ENCODE data around the gene ALB.

The ALB gene

DNA sequence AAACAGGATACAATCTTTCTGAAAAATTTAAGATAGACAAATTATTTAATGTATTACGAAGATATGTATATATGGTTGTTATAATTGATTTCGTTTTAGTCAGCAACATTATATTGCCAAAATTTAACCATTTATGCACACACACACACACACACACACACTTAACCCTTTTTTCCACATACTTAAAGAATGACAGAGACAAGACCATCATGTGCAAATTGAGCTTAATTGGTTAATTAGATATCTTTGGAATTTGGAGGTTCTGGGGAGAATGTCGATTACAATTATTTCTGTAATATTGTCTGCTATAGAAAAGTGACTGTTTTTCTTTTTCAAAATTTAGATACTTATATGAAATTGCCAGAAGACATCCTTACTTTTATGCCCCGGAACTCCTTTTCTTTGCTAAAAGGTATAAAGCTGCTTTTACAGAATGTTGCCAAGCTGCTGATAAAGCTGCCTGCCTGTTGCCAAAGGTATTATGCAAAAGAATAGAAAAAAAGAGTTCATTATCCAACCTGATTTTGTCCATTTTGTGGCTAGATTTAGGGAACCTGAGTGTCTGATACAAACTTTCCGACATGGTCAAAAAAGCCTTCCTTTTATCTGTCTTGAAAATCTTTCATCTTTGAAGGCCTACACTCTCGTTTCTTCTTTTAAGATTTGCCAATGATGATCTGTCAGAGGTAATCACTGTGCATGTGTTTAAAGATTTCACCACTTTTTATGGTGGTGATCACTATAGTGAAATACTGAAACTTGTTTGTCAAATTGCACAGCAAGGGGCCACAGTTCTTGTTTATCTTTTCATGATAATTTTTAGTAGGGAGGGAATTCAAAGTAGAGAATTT lies 5.2 kb downstream of the ALB start:
- TF ChIP-seq, protein P1, sequence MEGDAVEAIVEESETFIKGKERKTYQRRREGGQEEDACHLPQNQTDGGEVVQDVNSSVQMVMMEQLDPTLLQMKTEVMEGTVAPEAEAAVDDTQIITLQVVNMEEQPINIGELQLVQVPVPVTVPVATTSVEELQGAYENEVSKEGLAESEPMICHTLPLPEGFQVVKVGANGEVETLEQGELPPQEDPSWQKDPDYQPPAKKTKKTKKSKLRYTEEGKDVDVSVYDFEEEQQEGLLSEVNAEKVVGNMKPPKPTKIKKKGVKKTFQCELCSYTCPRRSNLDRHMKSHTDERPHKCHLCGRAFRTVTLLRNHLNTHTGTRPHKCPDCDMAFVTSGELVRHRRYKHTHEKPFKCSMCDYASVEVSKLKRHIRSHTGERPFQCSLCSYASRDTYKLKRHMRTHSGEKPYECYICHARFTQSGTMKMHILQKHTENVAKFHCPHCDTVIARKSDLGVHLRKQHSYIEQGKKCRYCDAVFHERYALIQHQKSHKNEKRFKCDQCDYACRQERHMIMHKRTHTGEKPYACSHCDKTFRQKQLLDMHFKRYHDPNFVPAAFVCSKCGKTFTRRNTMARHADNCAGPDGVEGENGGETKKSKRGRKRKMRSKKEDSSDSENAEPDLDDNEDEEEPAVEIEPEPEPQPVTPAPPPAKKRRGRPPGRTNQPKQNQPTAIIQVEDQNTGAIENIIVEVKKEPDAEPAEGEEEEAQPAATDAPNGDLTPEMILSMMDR (IDR thresholded peaks at IDR 0.05): no peak
- TF ChIP-seq ZFX (IDR thresholded peaks at IDR 0.05; ENCODE audit: borderline replicate concordance): no peak
- no peak overlapping the region for H3K27ac ChIP-seq

DNA sequence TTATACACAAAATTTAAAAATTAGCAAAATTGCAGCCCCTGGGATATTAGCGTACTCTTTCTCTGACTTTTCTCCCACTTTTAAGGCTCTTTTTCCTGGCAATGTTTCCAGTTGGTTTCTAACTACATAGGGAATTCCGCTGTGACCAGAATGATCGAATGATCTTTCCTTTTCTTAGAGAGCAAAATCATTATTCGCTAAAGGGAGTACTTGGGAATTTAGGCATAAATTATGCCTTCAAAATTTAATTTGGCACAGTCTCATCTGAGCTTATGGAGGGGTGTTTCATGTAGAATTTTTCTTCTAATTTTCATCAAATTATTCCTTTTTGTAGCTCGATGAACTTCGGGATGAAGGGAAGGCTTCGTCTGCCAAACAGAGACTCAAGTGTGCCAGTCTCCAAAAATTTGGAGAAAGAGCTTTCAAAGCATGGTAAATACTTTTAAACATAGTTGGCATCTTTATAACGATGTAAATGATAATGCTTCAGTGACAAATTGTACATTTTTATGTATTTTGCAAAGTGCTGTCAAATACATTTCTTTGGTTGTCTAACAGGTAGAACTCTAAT lies 6.0 kb downstream of the ALB start:
- TF ChIP-seq ZFX (IDR thresholded peaks at IDR 0.05; ENCODE audit: borderline replicate concordance): no peak
- no peak overlapping the region for H3K27ac ChIP-seq

DNA sequence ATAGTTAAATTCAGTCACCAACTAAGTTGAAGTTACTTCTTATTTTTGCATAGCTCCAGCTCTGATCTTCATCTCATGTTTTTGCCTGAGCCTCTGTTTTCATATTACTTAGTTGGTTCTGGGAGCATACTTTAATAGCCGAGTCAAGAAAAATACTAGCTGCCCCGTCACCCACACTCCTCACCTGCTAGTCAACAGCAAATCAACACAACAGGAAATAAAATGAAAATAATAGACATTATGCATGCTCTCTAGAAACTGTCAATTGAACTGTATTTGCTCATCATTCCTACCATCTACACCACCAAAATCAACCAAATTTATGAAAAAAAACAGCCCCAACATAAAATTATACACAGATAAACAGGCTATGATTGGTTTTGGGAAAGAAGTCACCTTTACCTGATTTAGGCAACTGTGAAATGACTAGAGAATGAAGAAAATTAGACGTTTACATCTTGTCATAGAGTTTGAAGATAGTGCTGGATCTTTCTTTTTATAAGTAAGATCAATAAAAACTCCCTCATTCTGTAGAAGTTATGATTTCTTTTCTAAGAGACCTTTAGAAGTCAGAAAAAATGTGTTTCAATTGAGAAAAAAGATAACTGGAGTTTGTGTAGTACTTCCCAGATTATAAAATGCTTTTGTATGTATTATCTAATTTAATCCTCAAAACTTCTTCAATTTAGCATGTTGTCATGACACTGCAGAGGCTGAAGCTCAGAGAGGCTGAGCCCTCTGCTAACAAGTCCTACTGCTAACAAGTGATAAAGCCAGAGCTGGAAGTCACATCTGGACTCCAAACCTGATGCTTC lies 7.0 kb downstream of the ALB start:
- H3K27ac ChIP-seq: no peak overlapping the region; the same call in 1 of the 2 replicates
- TF ChIP-seq, protein P1 (IDR thresholded peaks at IDR 0.05): no peak

DNA sequence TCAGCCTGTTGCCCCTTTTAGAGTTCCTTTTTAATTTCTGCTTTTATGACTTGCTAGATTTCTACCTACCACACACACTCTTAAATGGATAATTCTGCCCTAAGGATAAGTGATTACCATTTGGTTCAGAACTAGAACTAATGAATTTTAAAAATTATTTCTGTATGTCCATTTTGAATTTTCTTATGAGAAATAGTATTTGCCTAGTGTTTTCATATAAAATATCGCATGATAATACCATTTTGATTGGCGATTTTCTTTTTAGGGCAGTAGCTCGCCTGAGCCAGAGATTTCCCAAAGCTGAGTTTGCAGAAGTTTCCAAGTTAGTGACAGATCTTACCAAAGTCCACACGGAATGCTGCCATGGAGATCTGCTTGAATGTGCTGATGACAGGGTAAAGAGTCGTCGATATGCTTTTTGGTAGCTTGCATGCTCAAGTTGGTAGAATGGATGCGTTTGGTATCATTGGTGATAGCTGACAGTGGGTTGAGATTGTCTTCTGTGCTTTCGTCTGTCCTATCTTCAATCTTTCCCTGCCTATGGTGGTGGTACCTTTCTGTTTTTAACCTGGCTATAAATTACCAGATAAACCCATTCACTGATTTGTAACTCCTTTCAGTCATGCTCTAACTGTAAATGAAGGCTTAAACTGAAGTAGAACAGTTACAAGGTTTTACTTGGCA lies 7.8 kb downstream of the ALB start:
- H3K27ac ChIP-seq: no peak overlapping the region; the same call in 1 of the 2 replicates
- no peak for TF ChIP-seq ZFX (IDR thresholded peaks at IDR 0.05; ENCODE audit: borderline replicate concordance)
- TF ChIP-seq, protein P1 (IDR thresholded peaks at IDR 0.05): no peak

DNA sequence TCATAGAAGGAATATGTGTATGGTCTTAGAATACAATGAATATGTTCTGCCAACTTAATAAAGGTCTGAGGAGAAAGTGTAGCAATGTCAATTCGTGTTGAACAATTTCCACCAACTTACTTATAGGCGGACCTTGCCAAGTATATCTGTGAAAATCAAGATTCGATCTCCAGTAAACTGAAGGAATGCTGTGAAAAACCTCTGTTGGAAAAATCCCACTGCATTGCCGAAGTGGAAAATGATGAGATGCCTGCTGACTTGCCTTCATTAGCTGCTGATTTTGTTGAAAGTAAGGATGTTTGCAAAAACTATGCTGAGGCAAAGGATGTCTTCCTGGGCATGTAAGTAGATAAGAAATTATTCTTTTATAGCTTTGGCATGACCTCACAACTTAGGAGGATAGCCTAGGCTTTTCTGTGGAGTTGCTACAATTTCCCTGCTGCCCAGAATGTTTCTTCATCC lies 9.2 kb downstream of the ALB start:
- no peak overlapping the region for H3K27ac ChIP-seq
- no peak for TF ChIP-seq ZFX (IDR thresholded peaks at IDR 0.05; ENCODE audit: borderline replicate concordance)
- TF ChIP-seq, protein P1 (IDR thresholded peaks at IDR 0.05): no peak

DNA sequence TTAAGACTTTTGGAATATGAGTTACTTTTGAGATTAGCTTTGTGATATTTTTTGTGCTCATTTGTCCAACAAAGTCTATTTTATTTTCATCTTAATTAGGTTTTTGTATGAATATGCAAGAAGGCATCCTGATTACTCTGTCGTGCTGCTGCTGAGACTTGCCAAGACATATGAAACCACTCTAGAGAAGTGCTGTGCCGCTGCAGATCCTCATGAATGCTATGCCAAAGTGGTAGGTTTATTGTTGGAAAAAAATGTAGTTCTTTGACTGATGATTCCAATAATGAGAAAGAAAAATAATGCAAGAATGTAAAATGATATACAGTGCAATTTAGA lies 10.8 kb downstream of the ALB start:
- H3K27ac ChIP-seq: no peak overlapping the region
- TF ChIP-seq, protein P1 (IDR thresholded peaks at IDR 0.05): no peak

DNA sequence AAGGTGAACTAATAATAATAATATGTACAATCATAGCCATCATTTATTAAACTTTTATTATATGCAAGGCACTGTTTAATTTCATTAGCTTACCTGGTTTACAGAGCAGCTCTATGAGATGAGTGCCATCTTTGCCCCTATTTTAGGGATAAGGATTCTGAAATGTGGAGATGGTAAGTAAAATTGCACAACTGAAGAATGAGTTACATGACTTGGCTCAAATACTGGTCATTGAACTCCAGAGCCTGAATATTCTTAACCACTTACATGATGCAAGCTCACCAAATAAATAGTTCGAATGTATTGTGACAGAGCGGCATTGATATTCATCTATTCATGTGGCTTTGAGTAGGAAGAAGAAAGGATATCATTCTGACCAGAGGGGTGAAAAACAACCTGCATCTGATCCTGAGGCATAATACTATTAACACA lies 11.7 kb downstream of the ALB start:
- no peak overlapping the region for H3K27ac ChIP-seq
- TF ChIP-seq, protein P1 (IDR thresholded peaks at IDR 0.05): no peak
- TF ChIP-seq ZFX (IDR thresholded peaks at IDR 0.05; ENCODE audit: borderline replicate concordance): no peak
